Kidney (tissue), 14 donors: Measurements from ENCODE around the gene CCDC192. TPM values are rescaled to one million over a fixed set of nuclear protein-coding genes. Genes with fewer than 3 reads are reported as not detected.

Experiments
- DNase-seq, 5 donors: peaks; one replicate each; pipeline ENCODE4 v3.0.0-alpha.2; 2013 to 2020
- FAIRE-seq: peaks from 2 replicates; lab custom pipeline; 2012; peaks lifted over from hg19 to GRCh38; lab: Jason Lieb, UNC
- H3K27ac ChIP-seq, 2 donors: one replicate each; pipeline ENCODE4 v1.7.0; 2013; ENCODE audit warnings: low read depth in 2 of 2, low read length in 2 of 2, inconsistent platforms in 1 of 2
- H3K27me3 ChIP-seq: one replicate; pipeline ENCODE4 v1.7.1; 2013; ENCODE audit warnings: low read length, inconsistent platforms; ENCODE audit not compliant: control insufficient read depth, insufficient read depth
- H3K36me3 ChIP-seq, 3 donors: one replicate each; pipeline versions ENCODE4 v1.7.0 to v1.7.1; 2013; ENCODE audit warnings: low read length in 3 of 3, control low read depth in 1 of 3, inconsistent platforms in 1 of 3; ENCODE audit not compliant: insufficient read depth in 3 of 3, control insufficient read depth in 2 of 3
- H3K4me1 ChIP-seq, 3 donors: one replicate each; pipeline versions ENCODE4 v1.7.0 to v1.7.1; 2013; ENCODE audit warnings: low read length in 3 of 3, inconsistent platforms in 1 of 3, low read depth in 1 of 3; ENCODE audit not compliant: control insufficient read depth in 2 of 3, insufficient read depth in 2 of 3
- H3K4me3 ChIP-seq, 3 donors: one replicate each; pipeline versions ENCODE4 v1.7.0 to v1.8.1; 2013; ENCODE audit warnings: low read length in 3 of 3, control low read depth in 1 of 3, inconsistent platforms in 1 of 3
- H3K9ac ChIP-seq, 3 donors: one replicate each; pipeline versions ENCODE4 v1.7.0 to v1.7.1; 2013; ENCODE audit warnings: low read length in 3 of 3, control low read depth in 1 of 3, inconsistent platforms in 1 of 3
- H3K9me3 ChIP-seq, 3 donors: one replicate each; pipeline versions ENCODE4 v1.7.0 to v1.7.1; 2013; ENCODE audit warnings: low read length in 3 of 3, control low read depth in 1 of 3, inconsistent platforms in 1 of 3; ENCODE audit not compliant: control insufficient read depth in 2 of 3, insufficient read depth in 1 of 3
- intact Hi-C: fragments of 100-400 bp; cut with DNase I; formaldehyde crosslinking; loops from one replicate; pipeline ENCODE4 v1.11.1; 2022
- polyA plus RNA-seq: library from polyadenylated mRNA; stranded (reverse); fragments of 350-450 nt; fragmentation: Illumina TruSeq; extraction: RNeasy Lipid Tissue Mini Kit (QIAGEN cat#74804); gene quantifications from one replicate; pipeline ENCODE4 v1.2.3, GENCODE V29; 2014; ENCODE audit warnings: low read depth, low replicate concordance; ENCODE audit not compliant: insufficient read depth
- total RNA-seq: library from RNA; stranded (reverse); fragmentation: NEBNext Ultra II Directional; extraction: Animal tissue kit (Norgen Biotek cat#: 25700); gene quantifications from one replicate; pipeline ENCODE4 v1.2.1, GENCODE V29; 2021
- TF ChIP-seq, protein P1 (sequence below): IDR thresholded peaks from 3 replicates; pipeline ENCODE4 v1.5.1; 2012; ENCODE audit warnings: mild to moderate bottlenecking, moderate library complexity, borderline replicate concordance; ENCODE audit not compliant: insufficient read depth; ENCODE audit errors: extremely low read depth
- donor health status: control.
- donor health status: control.
- donor health status: control.
- donor health status: control.
- donor health status: control.
- donor health status: DM: yes; HTN: yes; CAD: no.
- donor health status: Normal renal cell carcinoma (clear cell type).

The CCDC192 gene
- total and polyA plus RNA-seq, 2 donors from 2014 or later, result not detected

DNA sequence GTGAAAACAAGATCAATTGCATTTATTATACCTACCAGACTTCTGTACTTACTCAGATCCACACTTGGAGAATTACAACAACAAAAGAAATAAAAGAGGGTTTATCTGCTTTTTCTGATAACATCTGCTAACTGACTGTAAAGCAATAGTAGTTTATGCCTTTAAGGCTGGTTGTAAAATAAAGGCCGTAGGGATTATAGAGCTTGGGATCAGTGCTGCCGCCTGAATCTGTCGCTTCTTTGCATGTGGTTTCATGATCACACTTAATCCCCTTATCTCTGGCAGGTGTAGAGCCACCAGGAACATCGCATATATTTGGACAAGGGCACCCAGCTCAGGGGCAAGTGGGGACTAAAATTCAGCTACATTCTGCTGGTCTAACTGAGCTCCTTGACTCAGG lies 146.7 kb downstream of the CCDC192 start:
- H3K4me3 ChIP-seq, result no peak overlapping the region
- intact Hi-C loops, result no loop called here
- no peak overlapping the region for H3K9ac ChIP-seq
- TF ChIP-seq, protein P1, sequence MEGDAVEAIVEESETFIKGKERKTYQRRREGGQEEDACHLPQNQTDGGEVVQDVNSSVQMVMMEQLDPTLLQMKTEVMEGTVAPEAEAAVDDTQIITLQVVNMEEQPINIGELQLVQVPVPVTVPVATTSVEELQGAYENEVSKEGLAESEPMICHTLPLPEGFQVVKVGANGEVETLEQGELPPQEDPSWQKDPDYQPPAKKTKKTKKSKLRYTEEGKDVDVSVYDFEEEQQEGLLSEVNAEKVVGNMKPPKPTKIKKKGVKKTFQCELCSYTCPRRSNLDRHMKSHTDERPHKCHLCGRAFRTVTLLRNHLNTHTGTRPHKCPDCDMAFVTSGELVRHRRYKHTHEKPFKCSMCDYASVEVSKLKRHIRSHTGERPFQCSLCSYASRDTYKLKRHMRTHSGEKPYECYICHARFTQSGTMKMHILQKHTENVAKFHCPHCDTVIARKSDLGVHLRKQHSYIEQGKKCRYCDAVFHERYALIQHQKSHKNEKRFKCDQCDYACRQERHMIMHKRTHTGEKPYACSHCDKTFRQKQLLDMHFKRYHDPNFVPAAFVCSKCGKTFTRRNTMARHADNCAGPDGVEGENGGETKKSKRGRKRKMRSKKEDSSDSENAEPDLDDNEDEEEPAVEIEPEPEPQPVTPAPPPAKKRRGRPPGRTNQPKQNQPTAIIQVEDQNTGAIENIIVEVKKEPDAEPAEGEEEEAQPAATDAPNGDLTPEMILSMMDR, result no peak
- DNase-seq, result no peak
- no peak for FAIRE-seq
- no peak overlapping the region for H3K27ac ChIP-seq
- H3K4me1 ChIP-seq, result no peaks in the 10 kb centered on the region
- H3K9me3 ChIP-seq, result no peaks in the 10 kb centered on the region
- H3K36me3 ChIP-seq, result no peaks in the 10 kb centered on the region
- no peaks in the 10 kb centered on the region for H3K27me3 ChIP-seq

DNA sequence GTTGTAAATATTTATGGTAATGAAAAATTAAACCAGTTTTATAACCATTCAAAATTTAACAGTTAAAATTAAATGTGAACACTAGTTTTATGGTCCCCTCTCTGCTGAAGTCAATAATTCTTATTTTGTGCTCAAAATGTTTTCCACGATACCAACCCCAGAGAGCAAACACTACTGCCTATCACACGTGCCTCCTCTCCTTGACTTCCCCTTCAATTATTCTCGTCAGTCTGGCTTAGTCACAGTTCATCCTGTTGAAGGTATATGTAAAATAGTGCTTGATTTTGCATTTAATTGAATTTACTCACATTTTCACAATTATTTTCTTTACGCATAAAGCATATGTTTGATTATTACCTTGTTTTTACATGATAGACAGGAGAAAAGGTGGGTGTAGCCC lies 148.8 kb downstream of the CCDC192 start:
- no peak overlapping the region for H3K9ac ChIP-seq

DNA sequence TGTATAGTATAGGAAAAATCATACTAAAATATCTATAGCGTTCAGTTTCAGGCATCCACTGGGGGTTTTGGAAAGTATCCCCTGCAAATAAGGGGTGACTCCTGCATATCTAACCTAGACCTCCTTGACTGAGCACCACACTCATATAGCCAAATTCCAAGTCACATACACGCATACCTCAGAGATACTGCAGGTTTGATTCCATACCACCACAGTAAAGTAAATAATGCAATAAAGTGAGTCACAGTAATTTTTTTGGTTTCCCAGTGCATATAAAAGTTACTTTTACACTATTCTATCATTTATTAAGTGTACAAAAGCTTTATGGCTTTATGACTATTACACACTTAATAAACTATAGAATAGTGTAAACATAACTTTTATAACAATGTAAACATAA lies 151.3 kb downstream of the CCDC192 start:
- FAIRE-seq, result no peak
- no peaks in the 10 kb centered on the region for H3K4me1 ChIP-seq
- no peak overlapping the region for H3K27ac ChIP-seq
- H3K4me3 ChIP-seq, result no peak overlapping the region
- TF ChIP-seq, protein P1, result no peak
- intact Hi-C loops, result no loop called here
- peaks cover 0 to 5% (median 0%) of the 10 kb centered on the region in 3 donors for H3K9me3 ChIP-seq
- no peak overlapping the region for H3K9ac ChIP-seq
- no peaks in the 10 kb centered on the region for H3K36me3 ChIP-seq
- H3K27me3 ChIP-seq, result no peaks in the 10 kb centered on the region
- DNase-seq, result no peak

More for the DNA sequence above, 148.8 kb downstream of the CCDC192 start:
- no peak overlapping the region for H3K27ac ChIP-seq
- DNase-seq (no peak), FAIRE-seq (no peak)
- H3K4me3 ChIP-seq, result no peak overlapping the region
- H3K27me3 ChIP-seq, result no peaks in the 10 kb centered on the region
- no peaks in the 10 kb centered on the region for H3K4me1 ChIP-seq
- peaks cover 0 to 5% (median 0%) of the 10 kb centered on the region in 3 donors for H3K9me3 ChIP-seq
- TF ChIP-seq, protein P1, result no peak
- no peaks in the 10 kb centered on the region for H3K36me3 ChIP-seq
- intact Hi-C loops, result no loop called here

DNA sequence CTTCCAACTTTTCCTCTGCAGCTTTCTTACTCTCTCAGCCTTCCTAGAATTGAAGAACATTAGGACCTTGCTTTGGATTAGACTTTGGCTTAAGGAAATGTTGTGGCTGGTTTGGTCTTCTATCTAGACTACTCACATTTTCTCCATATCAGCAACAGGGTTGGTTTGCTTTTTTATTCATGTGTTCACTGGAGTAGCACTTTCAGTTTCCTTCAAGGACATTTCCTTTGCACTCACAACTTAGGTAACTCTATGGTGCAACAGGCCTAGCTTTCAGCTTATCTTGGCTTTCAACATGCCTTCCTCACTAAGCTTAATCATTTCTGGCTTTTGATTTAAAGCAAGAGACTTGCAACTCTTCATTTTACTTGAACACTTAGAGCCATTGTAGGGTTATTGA lies 153.1 kb downstream of the CCDC192 start:
- no peaks in the 10 kb centered on the region for H3K36me3 ChIP-seq
- H3K9me3 ChIP-seq, result peaks cover 0 to 5% (median 0%) of the 10 kb centered on the region in 3 donors
- no peak overlapping the region for H3K27ac ChIP-seq
- H3K4me3 ChIP-seq, result no peak overlapping the region
- no peaks in the 10 kb centered on the region for H3K4me1 ChIP-seq
- H3K9ac ChIP-seq, result no peak overlapping the region
- DNase-seq, result no peak
- H3K27me3 ChIP-seq, result no peaks in the 10 kb centered on the region
- TF ChIP-seq, protein P1, result no peak
- intact Hi-C loops, result no loop called here
- FAIRE-seq, result no peak
